Cardiac fibroblast (primary cell): ENCODE data around the gene DNAJC1.

Experiments
- DNase-seq, 2 donors: peaks; one replicate each; pipeline versions ENCODE4 v3.0.0 to v3.0.0-alpha.2; 2010; ENCODE audit warnings: low read depth in 2 of 2
- H3K4me3 ChIP-seq, 2 donors: replicated peaks in 1 of 2; 1 replicate in 1 of 2; 2 replicates in 1 of 2; pipeline ENCODE4 v1.5.1; 2011; ENCODE audit warnings: low read depth in 2 of 2, low read length in 2 of 2, mild to moderate bottlenecking in 2 of 2, moderate library complexity in 1 of 2
- TF ChIP-seq, protein P1 (sequence below): IDR thresholded peaks from one replicate; pipeline ENCODE4 v1.5.1; 2011; ENCODE audit warnings: low read depth, mild to moderate bottlenecking, low read length, inconsistent platforms

Gene DNAJC1

DNA sequence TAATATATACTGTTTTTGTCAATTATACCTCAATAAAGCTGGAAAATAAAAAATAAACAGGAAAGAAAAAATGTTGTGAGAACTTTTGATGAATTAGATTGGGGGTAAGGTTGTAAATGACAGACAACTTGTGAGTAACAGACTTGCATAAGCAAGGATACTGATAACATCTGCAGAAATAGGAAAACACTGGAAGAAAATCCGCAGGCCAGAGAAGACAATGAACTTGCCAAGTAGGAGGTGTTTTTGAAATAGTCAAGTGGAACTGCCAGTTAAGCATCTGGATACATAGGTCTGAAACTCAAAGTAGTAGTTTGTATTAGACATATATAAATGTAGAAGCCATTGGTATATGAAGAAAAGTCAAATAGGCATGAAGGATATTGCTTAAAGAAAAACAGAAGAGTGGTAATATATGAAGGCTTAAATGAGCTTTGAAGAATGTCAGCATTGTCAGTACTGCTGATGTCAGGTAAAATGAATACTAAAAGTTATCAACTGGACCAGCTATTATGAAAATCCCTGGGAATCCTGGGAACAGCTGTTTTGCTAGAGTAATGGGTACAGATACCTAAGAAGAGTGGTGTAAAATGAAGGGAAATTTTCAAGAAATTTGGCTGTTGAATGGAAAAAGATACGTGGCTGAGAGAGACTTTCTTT is 58.7 kb downstream of the DNAJC1 start:
- H3K4me3 ChIP-seq: no peak overlapping the region
- DNase-seq: peak in 1 of 2 donors; percentile 19
- TF ChIP-seq, protein P1, sequence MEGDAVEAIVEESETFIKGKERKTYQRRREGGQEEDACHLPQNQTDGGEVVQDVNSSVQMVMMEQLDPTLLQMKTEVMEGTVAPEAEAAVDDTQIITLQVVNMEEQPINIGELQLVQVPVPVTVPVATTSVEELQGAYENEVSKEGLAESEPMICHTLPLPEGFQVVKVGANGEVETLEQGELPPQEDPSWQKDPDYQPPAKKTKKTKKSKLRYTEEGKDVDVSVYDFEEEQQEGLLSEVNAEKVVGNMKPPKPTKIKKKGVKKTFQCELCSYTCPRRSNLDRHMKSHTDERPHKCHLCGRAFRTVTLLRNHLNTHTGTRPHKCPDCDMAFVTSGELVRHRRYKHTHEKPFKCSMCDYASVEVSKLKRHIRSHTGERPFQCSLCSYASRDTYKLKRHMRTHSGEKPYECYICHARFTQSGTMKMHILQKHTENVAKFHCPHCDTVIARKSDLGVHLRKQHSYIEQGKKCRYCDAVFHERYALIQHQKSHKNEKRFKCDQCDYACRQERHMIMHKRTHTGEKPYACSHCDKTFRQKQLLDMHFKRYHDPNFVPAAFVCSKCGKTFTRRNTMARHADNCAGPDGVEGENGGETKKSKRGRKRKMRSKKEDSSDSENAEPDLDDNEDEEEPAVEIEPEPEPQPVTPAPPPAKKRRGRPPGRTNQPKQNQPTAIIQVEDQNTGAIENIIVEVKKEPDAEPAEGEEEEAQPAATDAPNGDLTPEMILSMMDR: no peak

DNA sequence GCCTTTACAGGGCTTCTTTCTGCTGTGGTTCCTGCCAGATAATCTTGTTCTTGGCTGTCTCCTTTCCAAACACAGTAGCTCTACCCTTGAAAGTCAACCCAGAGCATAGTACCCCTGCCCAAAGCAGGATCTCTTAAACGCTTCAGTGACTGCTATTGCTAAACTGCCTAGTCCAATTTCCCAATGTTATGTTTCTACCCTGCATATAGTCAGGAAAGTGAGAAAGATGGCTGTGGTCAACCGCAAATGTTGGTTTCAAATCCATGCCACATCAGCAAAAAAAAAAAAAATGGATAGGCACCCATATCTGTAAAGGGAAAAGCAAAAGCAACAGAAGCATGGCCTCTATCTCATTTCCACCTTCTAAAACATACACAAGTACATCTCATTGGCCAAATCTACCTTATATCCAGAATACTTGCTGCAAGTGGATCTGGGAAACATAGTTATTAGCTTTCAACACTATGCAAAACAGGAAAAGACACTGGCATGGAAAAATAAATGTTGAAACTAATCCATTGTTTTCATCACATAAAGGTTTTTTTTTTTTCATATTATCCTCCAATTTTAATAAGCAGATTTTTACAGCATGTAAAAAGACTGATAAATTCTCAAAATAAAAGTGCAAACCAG is 59.8 kb downstream of the DNAJC1 start:
- DNase-seq: peak in 1 of 2 donors; percentile 26
- no peak overlapping the region for H3K4me3 ChIP-seq
- TF ChIP-seq, protein P1: no peak

DNA sequence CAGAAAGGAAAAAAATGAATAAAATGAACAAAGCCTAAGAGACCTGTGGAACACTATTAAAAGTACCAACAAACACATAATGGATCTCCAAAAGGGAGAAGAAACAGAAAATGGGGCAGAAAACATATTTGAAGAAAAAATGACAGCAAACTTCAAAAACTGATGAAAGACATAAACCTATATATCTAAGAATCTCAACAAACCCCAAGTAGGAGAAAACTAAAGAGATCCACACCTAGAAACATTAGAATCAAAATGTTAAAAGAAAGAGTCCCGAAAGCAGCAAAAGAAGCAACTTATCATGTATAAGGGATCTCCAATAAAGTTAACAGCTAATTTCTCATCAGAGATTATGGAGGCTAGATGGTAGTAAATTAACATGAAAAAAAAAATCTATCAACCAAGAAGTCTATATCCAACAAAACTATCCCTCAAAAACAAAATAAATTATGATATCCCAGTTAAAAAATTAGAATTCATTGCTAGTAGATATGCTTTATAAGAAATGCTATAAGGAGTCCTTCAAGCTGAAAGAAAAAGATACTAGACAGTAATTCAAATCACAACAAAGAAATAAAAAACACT is 68.0 kb downstream of the DNAJC1 start:
- no peak overlapping the region for H3K4me3 ChIP-seq

DNA sequence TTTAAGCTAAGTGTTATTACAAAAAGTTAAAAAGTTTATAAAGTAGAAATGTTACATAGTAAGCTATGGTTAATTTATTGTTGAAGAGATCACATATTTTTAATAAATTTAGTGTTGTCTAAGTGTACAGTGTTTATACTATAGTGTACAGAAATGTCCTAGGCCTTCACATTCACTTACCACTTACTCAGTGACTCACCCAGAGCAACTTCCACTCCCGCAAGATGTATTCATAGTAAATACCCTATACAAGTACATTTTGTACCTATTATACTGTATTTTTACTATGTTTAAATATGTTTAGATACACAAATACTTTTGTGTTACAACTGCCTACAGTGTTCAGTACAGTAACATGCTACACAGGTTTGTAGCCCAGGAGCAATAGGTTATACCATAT is 69.2 kb downstream of the DNAJC1 start:
- H3K4me3 ChIP-seq: no peak overlapping the region
- TF ChIP-seq, protein P1: no peak
- DNase-seq: peak; percentile 3 to 66

More for the DNA sequence above, 68.0 kb downstream of the DNAJC1 start:
- no peak for DNase-seq
- TF ChIP-seq, protein P1: no peak

DNA sequence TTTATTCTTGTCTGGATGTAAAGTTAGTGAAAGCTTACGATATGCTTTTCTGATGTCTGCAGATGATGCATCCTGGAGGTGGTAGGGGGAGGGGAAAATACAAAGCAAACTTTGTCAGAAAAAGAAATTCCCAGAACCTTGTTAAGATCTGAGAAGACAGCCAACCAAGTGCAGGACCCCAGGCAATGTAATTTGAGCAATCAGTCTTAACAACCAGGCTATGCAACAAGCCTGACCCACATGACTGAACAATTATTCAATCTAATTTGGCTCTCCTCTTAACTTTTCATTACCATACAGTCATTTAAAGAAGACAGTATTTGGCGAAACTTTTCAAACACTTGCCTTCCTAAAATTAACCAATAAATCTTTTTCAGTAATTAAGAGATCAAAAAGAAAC is 74.5 kb downstream of the DNAJC1 start:
- peak in 1 of 2 donors; percentile 11 for DNase-seq
- TF ChIP-seq, protein P1: no peak
- H3K4me3 ChIP-seq: no peak overlapping the region

DNA sequence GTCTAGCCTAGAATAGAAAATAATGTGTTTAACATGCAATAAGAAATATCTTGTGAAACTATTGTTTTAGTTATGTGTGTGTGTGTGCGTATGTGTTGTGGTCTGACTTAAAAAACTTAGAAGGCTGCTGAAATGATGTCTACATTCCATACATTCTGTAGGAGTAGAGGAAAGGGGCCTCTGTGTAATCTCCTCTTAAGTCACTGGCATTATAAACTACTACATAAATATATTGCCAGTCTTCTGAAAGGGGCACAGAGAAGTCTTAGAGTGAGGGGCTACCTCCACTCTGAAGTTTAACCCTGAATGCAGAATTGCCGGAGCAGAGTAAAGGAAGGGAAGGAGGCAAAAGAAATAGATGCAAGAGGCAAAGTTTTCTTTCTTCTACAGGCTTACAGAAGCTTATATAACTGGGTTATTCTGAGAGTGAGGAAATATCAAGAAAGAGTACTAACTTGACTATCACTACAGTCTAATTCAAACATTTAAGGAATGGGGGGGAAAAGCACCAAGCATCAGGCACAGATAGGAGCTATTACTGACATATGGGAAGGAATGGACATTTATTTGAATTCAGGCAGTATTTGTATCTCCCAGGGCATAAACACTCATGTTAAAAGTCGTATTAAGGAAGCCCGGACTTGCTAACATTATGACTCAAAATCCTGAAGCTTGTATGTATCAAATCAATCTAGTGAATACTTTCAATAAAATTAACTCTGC is 75.7 kb downstream of the DNAJC1 start:
- no peak overlapping the region for H3K4me3 ChIP-seq
- DNase-seq: peak; percentile 77 to 85
- TF ChIP-seq, protein P1: no peak
